K562 (cell line): Measurements from ENCODE around the gene LSM12. TPM values are rescaled to one million over a fixed set of nuclear protein-coding genes. Genes with fewer than 3 reads are reported as not detected.

Source experiments
- ATAC-seq: fragments of 200-7000 bp; cut with Tn5 transposase; 3 replicates; pipeline ENCODE4 v1.9.1; 2020; ENCODE audit warnings: moderate library complexity
- BruUV-seq: library from RNA; stranded (reverse); fragments of 400-500 nt; replicated peaks from 2 replicates; lab custom pipeline; 2021; lab: Mats Ljungman, UMichigan
- CTCF ChIA-PET: fragments of 300-600 bp; formaldehyde crosslinking; extraction: SDS; loops from one replicate; lab custom pipeline; 2021; ENCODE audit warnings: low intra/inter-chr PET ratio; lab: Yijun Ruan, JAX
- POLR2A ChIA-PET: fragments of 300-600, 350-650 bp; sonication (Branson Sonifier 250); formaldehyde crosslinking; extraction: SDS; loops from one replicate; lab custom pipeline; 2021; ENCODE audit warnings: antibody characterized with exemption, inconsistent platforms; lab: Yijun Ruan, JAX
- DNase-seq, 4 experiments: peaks; one replicate each; pipeline versions ENCODE4 v3.0.0 to v3.0.0-alpha.2; 2011 to 2018; ENCODE audit warnings: low spot score in 3 of 4, mixed read lengths in 3 of 4; ENCODE audit errors: extremely low read depth in 1 of 4
- FAIRE-seq: peaks from 2 replicates; lab custom pipeline; 2011; peaks lifted over from hg19 to GRCh38; lab: Jason Lieb, UNC
- H2AFZ ChIP-seq: 2 replicates; pipeline ENCODE4 v1.6.0; 2011; ENCODE audit warnings: low read depth, low read length, control low read depth, inconsistent platforms
- H3K27ac ChIP-seq: fragments of 200-600 bp; 3 replicates; pipeline ENCODE4 v1.8.0; 2011; ENCODE audit warnings: low read depth, mild to moderate bottlenecking, control low read depth, inconsistent platforms, low read length, moderate library complexity, mixed read lengths; ENCODE audit errors: extremely low read depth
- H3K27me3 ChIP-seq, 2 experiments: fragments of 300-600 bp in 1 of 2; 2 replicates in 1 of 2; 3 replicates in 1 of 2; pipeline versions ENCODE4 v1.6.0 to v1.8.0; 2011; ENCODE audit warnings: inconsistent platforms in 2 of 2, low read length in 2 of 2, mild to moderate bottlenecking in 1 of 2, mixed read lengths in 1 of 2, moderate library complexity in 1 of 2; ENCODE audit not compliant: control insufficient read depth in 2 of 2, insufficient read depth in 2 of 2
- H3K36me3 ChIP-seq: fragments of 300-600 bp; 3 replicates; pipeline ENCODE4 v1.8.0; 2011; ENCODE audit warnings: mild to moderate bottlenecking, low read length, inconsistent platforms; ENCODE audit not compliant: control insufficient read depth, insufficient read depth
- H3K4me1 ChIP-seq, 2 experiments: fragments of 200-600 bp in 1 of 2; replicated peaks in 1 of 2; 2 replicates in 1 of 2; 3 replicates in 1 of 2; pipeline versions ENCODE4 v1.5.1 to v1.8.0; 2011; ENCODE audit warnings: inconsistent platforms in 2 of 2, low read length in 2 of 2, mild to moderate bottlenecking in 1 of 2, mixed read lengths in 1 of 2, moderate library complexity in 1 of 2; ENCODE audit not compliant: control insufficient read depth in 2 of 2, insufficient read depth in 2 of 2
- H3K4me2 ChIP-seq: 2 replicates; pipeline ENCODE4 v1.6.1; 2011; ENCODE audit warnings: low read length, control low read depth, inconsistent platforms, mixed read lengths; ENCODE audit not compliant: insufficient read depth
- H3K4me3 ChIP-seq: fragments of 200-600 bp; sonication (generic), shearing (Covaris generic); 2 replicates; pipeline ENCODE4 v1.5.1; 2016; ENCODE audit warnings: control low read depth, inconsistent platforms
- H3K79me2 ChIP-seq: fragments of 200-600 bp; 3 replicates; pipeline ENCODE4 v1.8.0; 2011; ENCODE audit warnings: low read length, inconsistent platforms; ENCODE audit not compliant: control insufficient read depth, insufficient read depth
- H3K9ac ChIP-seq, 2 experiments: 2 replicates each; pipeline versions ENCODE4 v1.6.0 to v1.6.1; 2011; ENCODE audit warnings: low read depth in 2 of 2, low read length in 2 of 2, control low read depth in 1 of 2, inconsistent platforms in 1 of 2, mild to moderate bottlenecking in 1 of 2, mixed read lengths in 1 of 2; ENCODE audit not compliant: insufficient read depth in 1 of 2
- H3K9me1 ChIP-seq: one replicate; pipeline ENCODE4 v1.6.0; 2011; ENCODE audit warnings: inconsistent platforms, mild to moderate bottlenecking, low read length, moderate library complexity; ENCODE audit not compliant: control insufficient read depth, insufficient read depth
- H3K9me3 ChIP-seq: replicated peaks from 2 replicates; pipeline ENCODE4 v1.5.1; 2011; ENCODE audit warnings: low read depth, low read length, inconsistent platforms; ENCODE audit not compliant: control insufficient read depth, insufficient read depth
- H4K20me1 ChIP-seq: replicated peaks from 2 replicates; pipeline ENCODE4 v1.6.1; 2011; ENCODE audit warnings: low read length, inconsistent platforms, mixed read lengths; ENCODE audit not compliant: control insufficient read depth, insufficient read depth
- ARID2 ChIP-seq: fragments of 450-650 bp; IDR thresholded peaks from 2 replicates; pipeline ENCODE4 v1.6.1; 2017; ENCODE audit warnings: antibody characterized with exemption, mild to moderate bottlenecking
- BHLHE40 ChIP-seq: IDR thresholded peaks from 2 replicates; pipeline ENCODE4 v1.6.1; 2011; ENCODE audit warnings: low read length, improper control_type of control experiment
- DEAF1 ChIP-seq: fragments of 450-650 bp; formaldehyde crosslinking; IDR thresholded peaks from 2 replicates; pipeline ENCODE4 v1.4.0; 2020; ENCODE audit warnings: mild to moderate bottlenecking, moderate library complexity
- HOMEZ ChIP-seq: fragments of 250-450 bp; sonication (Bioruptor Pico); IDR thresholded peaks from 2 replicates; pipeline ENCODE4 v1.4.0; 2020; ENCODE audit warnings: mild to moderate bottlenecking, moderate library complexity
- MAZ ChIP-seq, 2 experiments: fragments of 450-650 bp in 1 of 2; sonication (generic) in 1 of 2; formaldehyde crosslinking; IDR thresholded peaks in 1 of 2; conservative IDR thresholded peaks in 1 of 2; 2 replicates each; pipeline versions ENCODE4 v1.4.0 to v1.5.0; 2020; ENCODE audit warnings: mild to moderate bottlenecking in 1 of 2, missing genetic modification reagents in 1 of 2
- NFXL1 ChIP-seq: fragments of 450-650 bp; formaldehyde crosslinking; IDR thresholded peaks from 2 replicates; pipeline ENCODE4 v1.4.0; 2021; ENCODE audit warnings: mild to moderate bottlenecking
- NONO ChIP-seq, 2 experiments: fragments of 200-400 bp in 1 of 2; fragments of 450-650 bp in 1 of 2; formaldehyde crosslinking in 1 of 2; IDR thresholded peaks; 2 replicates each; pipeline ENCODE4 v1.6.1; 2017; ENCODE audit warnings: low read depth in 2 of 2, mild to moderate bottlenecking in 2 of 2, moderate library complexity in 2 of 2, low read length in 1 of 2
- POLR2G ChIP-seq: fragments of 200-400 bp; formaldehyde crosslinking; IDR thresholded peaks from 2 replicates; pipeline ENCODE4 v1.6.1; 2017; ENCODE audit warnings: low read depth, mild to moderate bottlenecking, antibody characterized with exemption, low read length, moderate library complexity
- RBM14 ChIP-seq: fragments of 200-400 bp; formaldehyde crosslinking; IDR thresholded peaks from 2 replicates; pipeline ENCODE4 v1.6.1; 2018; ENCODE audit warnings: low read depth, mild to moderate bottlenecking, low read length, moderate library complexity, borderline replicate concordance; ENCODE audit not compliant: insufficient read depth
- ZBTB7A ChIP-seq: IDR thresholded peaks from 2 replicates; pipeline ENCODE4 v1.6.1; 2011; ENCODE audit warnings: low read depth, mild to moderate bottlenecking, low read length, moderate library complexity, borderline replicate concordance; ENCODE audit not compliant: control insufficient read depth
- ZKSCAN8 ChIP-seq: fragments of 200-800 bp; sonication (Bioruptor generic); IDR thresholded peaks from 2 replicates; pipeline ENCODE4 v1.6.1; 2016; ENCODE audit warnings: missing genetic modification characterization, missing compliant biosample characterization
- ZNF263 ChIP-seq: sonication (generic); formaldehyde crosslinking; IDR thresholded peaks from 2 replicates; pipeline ENCODE4 v1.8.0; 2022; ENCODE audit warnings: mild to moderate bottlenecking, missing genetic modification reagents, borderline replicate concordance
- WGBS: fragments of 100-300 bp; shearing (Covaris generic); methylation state at CpG from one replicate; pipeline ENCODE4 v1.1.6; 2016; ENCODE audit warnings: low coverage, mixed read lengths; ENCODE audit not compliant: insufficient coverage; ENCODE audit errors: missing lambda C conversion rate; 5-methylcytosine and 5-hydroxymethylcytosine counted together
- in situ Hi-C: fragments of 300-500 bp; cut with MboI; formaldehyde crosslinking; loops from 4 replicates; pipeline ENCODE4 v1.15.0; 2018; ENCODE audit warnings: inconsistent platforms, mixed read lengths
- intact Hi-C: fragments of 100-400 bp; cut with micrococcal nuclease; formaldehyde crosslinking; loops from 2 replicates; pipeline ENCODE4 v1.14.2; 2022
- polyA plus RNA-seq, 8 experiments: library from polyadenylated mRNA; depleted of rRNA in 4 of 8; stranded (reverse) in 5 of 8; unstranded in 3 of 8; fragments of >200 nt; fragmentation: Nextera tagmentation in 2 of 8; fragmentation: Illumina TruSeq in 1 of 8; extraction: Ambion mirVana in 2 of 8; extraction: Trizol in 1 of 8; gene quantifications; 2 replicates each; pipeline versions ENCODE4 v1.2.1 to v1.2.3, GENCODE V29; 2011 to 2014; ENCODE audit warnings: inconsistent platforms in 1 of 8, missing spikeins in 1 of 8
- total RNA-seq, 7 experiments: library from RNA; depleted of rRNA in 6 of 7; stranded (reverse); fragments of >200 nt in 6 of 7; fragmentation: Illumina TruSeq in 2 of 7; extraction: Trizol in 2 of 7; gene quantifications; 2 replicates each; pipeline versions ENCODE4 v1.2.1 to v1.2.3, GENCODE V29; 2011 to 2021; ENCODE audit warnings: low replicate concordance in 1 of 7
- TF ChIP-seq, protein P1 (sequence below): fragments of 450-650 bp; IDR thresholded peaks from 2 replicates; pipeline ENCODE4 v1.7.0; 2016; ENCODE audit warnings: borderline replicate concordance

Gene LSM12
- total and polyA plus RNA-seq, 9 of the 15 experiments (the other 6 are each of a cell fraction or from before 2014, with no cell fraction given) = 53.0 to 258 (median 89.3) TPM

DNA sequence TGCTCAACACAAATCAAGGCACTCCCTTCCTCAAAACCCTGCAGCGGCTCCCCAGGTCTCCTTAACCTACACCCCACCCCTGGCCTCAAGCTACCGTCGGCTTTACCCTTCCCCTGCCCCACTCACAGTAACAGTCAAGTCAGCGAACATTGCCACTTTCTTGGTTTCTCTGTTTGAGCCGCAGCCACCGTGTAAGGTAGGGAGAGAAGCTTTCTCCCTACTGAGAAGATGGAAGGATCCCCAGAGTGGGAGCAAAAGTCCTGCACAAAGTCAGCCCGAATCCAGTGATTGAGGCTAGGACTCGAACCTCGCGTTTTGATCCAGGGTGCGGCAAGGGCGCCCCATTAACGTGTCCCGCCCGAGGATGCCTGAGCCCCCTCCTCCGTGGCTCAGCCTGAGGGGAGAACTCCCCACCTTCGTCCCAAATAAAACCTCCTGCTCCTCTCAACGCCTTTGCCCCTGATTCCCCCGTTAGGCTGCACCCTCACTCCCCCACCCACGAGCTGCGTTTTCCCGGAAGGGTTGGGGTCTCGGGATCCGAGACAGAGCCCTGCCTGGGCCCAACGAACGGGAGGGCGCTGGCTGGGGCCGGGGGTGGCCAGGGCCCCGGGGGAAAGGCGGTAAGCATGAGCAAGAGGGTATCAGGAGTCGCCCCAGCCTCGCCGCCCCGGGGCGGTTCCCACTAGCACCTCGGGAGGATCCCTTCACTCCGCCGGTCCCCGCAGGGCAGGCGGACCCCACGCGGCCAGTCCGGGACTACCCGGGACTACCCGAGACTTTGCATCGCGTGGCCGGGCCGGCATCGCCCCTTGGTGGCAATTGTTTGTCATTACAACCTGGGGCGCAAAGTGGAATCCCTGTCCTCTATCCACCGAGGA is 72.0 kb downstream of the LSM12 start:
- Histone ChIP-seq H3K4me3 (peak overlapping the region; percentile 3; the same call in 1 of the 2 replicates), H3K4me2 (0 out of 2 replicates have a peak overlapping the region, but pooled peaks have one; percentile 21), H3K9me3 (no peaks in the 10 kb centered on the region), H3K27me3 (peaks cover 0 to 8% of the 10 kb centered on the region in 2 experiments; a peak in 3 of 5 replicates), H2AFZ (0 out of 2 replicates have a peak overlapping the region, but pooled peaks have one; percentile 17), H3K9ac (peak overlapping the region in 1 of 2 experiments; percentile 75; a peak in 2 of 4 replicates), H3K79me2 (no peaks in the 10 kb centered on the region), H4K20me1 (0 out of 2 replicates have a peak, but pooled peaks cover 3% of the 10 kb centered on the region), H3K9me1 (no peaks in the 10 kb centered on the region), H3K27ac (no peak overlapping the region), H3K36me3 (no peaks in the 10 kb centered on the region), H3K4me1 (peaks cover 0 to 8% of the 10 kb centered on the region in 2 experiments; a peak in 2 of 5 replicates)
- ATAC-seq (peak; percentile 94), FAIRE-seq (peak; percentile 83), DNase-seq (peak; percentile 81 to 91 (median 86))
- ChIA-PET CTCF (interaction anchor here (0.6 to 3.2 kb wide), 11 partner anchors 12 to 300 kb away, joined by 3 to 37 read pairs (median 4); no protein-coding TSS in a partner anchor), POLR2A (interaction anchor here (0.6 to 0.8 kb wide), 3 partner anchors 31 to 114 kb away, joined by 3 to 5 read pairs (median 3); no protein-coding TSS in a partner anchor)
- intact Hi-C loops (loop anchor here (1.0 to 2.0 kb wide), 2 partner anchors 50 to 116 kb away; no protein-coding TSS in a partner anchor), in situ Hi-C loops (loop anchor here (5.0 kb wide), 1 partner anchor 52 kb away; the partner anchor contains the start of gene PPY)
- 2% methylated on average over 42 of the region's 52 CpGs for WGBS
- BruUV-seq = no TSS peak
- TF ChIP-seq MAZ (CRISPR knock-in tag; conservative IDR thresholded peaks at IDR 0.05 in 1 of 2, IDR thresholded peaks at IDR 0.05 in 1 of 2) (peak in 1 of 2 experiments; percentile 48; a peak in 2 of 4 replicates), ZNF263 (peak; percentile 51; the same call in 1 of the 2 replicates), NFXL1 (CRISPR knock-in tag) (no peak), NONO (IDR thresholded peaks at IDR 0.05; ENCODE audit: low read depth in 2 of 2, low read length in 1 of 2) (0 out of 4 replicates have a peak, but pooled peaks of 1 of the 2 experiments have one; percentile 27), DEAF1 (peak; percentile 76), ZBTB7A (peak; percentile 49; the same call in 1 of the 2 replicates), BHLHE40 (peak; percentile 25; the same call in 1 of the 2 replicates), POLR2G (peak; percentile 36; the same call in 1 of the 2 replicates), ZKSCAN8 (CRISPR knock-in tag) (no peak), HOMEZ (CRISPR knock-in tag) (no peak), RBM14 (0 out of 2 replicates have a peak, but pooled peaks have one; percentile 51), ARID2 (peak; percentile 71; the same call in 1 of the 2 replicates)
- TF ChIP-seq, protein P1, sequence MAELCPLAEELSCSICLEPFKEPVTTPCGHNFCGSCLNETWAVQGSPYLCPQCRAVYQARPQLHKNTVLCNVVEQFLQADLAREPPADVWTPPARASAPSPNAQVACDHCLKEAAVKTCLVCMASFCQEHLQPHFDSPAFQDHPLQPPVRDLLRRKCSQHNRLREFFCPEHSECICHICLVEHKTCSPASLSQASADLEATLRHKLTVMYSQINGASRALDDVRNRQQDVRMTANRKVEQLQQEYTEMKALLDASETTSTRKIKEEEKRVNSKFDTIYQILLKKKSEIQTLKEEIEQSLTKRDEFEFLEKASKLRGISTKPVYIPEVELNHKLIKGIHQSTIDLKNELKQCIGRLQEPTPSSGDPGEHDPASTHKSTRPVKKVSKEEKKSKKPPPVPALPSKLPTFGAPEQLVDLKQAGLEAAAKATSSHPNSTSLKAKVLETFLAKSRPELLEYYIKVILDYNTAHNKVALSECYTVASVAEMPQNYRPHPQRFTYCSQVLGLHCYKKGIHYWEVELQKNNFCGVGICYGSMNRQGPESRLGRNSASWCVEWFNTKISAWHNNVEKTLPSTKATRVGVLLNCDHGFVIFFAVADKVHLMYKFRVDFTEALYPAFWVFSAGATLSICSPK = no peak
